A549 (cell line): ENCODE results near the gene NT5C2. TPM values are rescaled to one million over a fixed set of nuclear protein-coding genes. Genes with fewer than 3 reads are reported as not detected.

ENCODE experiments used
- ATAC-seq, 2 experiments: fragments of 200-7000 bp in 1 of 2; fragments of >200 bp in 1 of 2; cut with Nextera tagmentation in 1 of 2; cut with Tn5 transposase in 1 of 2; 3 replicates each; pipeline versions ENCODE4 v1.8.0 to v1.9.1; 2018 to 2020; ENCODE audit warnings: mild to moderate bottlenecking in 1 of 2, moderate library complexity in 1 of 2
- CTCF ChIA-PET: fragments of 300-600 bp; sonication (Branson Sonifier 250); formaldehyde crosslinking; extraction: SDS; loops from one replicate; lab custom pipeline; 2021; ENCODE audit warnings: antibody characterized with exemption, inconsistent platforms; lab: Yijun Ruan, JAX
- POLR2A ChIA-PET: fragments of 350-600 bp; formaldehyde crosslinking; extraction: SDS; loops from one replicate; lab custom pipeline; 2021; ENCODE audit warnings: antibody characterized with exemption, inconsistent platforms; lab: Yijun Ruan, JAX
- DNase-seq, 2 experiments: peaks; one replicate each; pipeline versions ENCODE4 v3.0.0 to v3.0.0-alpha.2; 2011 to 2016; ENCODE audit warnings: low read depth in 1 of 2, low spot score in 1 of 2
- FAIRE-seq: peaks from 2 replicates; lab custom pipeline; 2011; peaks lifted over from hg19 to GRCh38; lab: Jason Lieb, UNC
- H3K27ac ChIP-seq, 2 experiments: fragments of >200 bp; sonication (Bioruptor Twin); formaldehyde crosslinking; 3 replicates each; pipeline ENCODE4 v1.5.1; 2016 to 2017
- H3K4me1 ChIP-seq: fragments of >200 bp; sonication (Bioruptor Twin); formaldehyde crosslinking; 3 replicates; pipeline ENCODE4 v1.6.1; 2016
- H3K4me2 ChIP-seq: fragments of >200 bp; sonication (Bioruptor Twin); formaldehyde crosslinking; 3 replicates; pipeline ENCODE4 v1.6.1; 2016
- H3K4me3 ChIP-seq: fragments of >200 bp; sonication (Bioruptor Twin); formaldehyde crosslinking; 3 replicates; pipeline ENCODE4 v1.5.1; 2016
- H3K9me3 ChIP-seq: fragments of >200 bp; sonication (Bioruptor Twin); formaldehyde crosslinking; 3 replicates; pipeline ENCODE4 v1.6.1; 2016
- BHLHE40 ChIP-seq: IDR thresholded peaks from 2 replicates; pipeline ENCODE4 v1.6.1; 2012; ENCODE audit warnings: low read depth, low read length, inconsistent platforms
- CHD4 ChIP-seq: fragments of 200-600 bp; sonication (generic); IDR thresholded peaks from 2 replicates; pipeline ENCODE4 v1.6.1; 2016; ENCODE audit warnings: antibody characterized with exemption, mild to moderate bottlenecking, borderline replicate concordance
- E2F6 ChIP-seq: IDR thresholded peaks from 2 replicates; pipeline ENCODE4 v1.6.1; 2012; ENCODE audit warnings: low read depth, borderline replicate concordance
- EHMT2 ChIP-seq: fragments of 200-600 bp; sonication (generic); IDR thresholded peaks from 2 replicates; pipeline ENCODE4 v1.6.1; 2016; ENCODE audit warnings: antibody characterized with exemption, low read depth, mild to moderate bottlenecking, moderate library complexity
- ELK1 ChIP-seq: fragments of 150-350 bp; IDR thresholded peaks from 2 replicates; pipeline ENCODE4 v1.6.1; 2014; ENCODE audit warnings: low read depth, mild to moderate bottlenecking, low read length
- EP300 ChIP-seq, 2 experiments: fragments of >200 bp; sonication (Bioruptor Twin); formaldehyde crosslinking; IDR thresholded peaks; 2 replicates in 1 of 2; 3 replicates in 1 of 2; pipeline ENCODE4 v1.6.1; 2016 to 2017
- ESRRA ChIP-seq: fragments of 150-350 bp; IDR thresholded peaks from 2 replicates; pipeline ENCODE4 v1.6.1; 2014; ENCODE audit warnings: mild to moderate bottlenecking, low read length, borderline replicate concordance
- FOSB ChIP-seq: fragments of 250-450 bp; sonication (Bioruptor Pico); IDR thresholded peaks from 2 replicates; pipeline ENCODE4 v1.5.0; 2020; ENCODE audit warnings: mild to moderate bottlenecking, moderate library complexity
- FOXS1 ChIP-seq: fragments of 250-450 bp; sonication (Bioruptor Pico); IDR thresholded peaks from 2 replicates; pipeline ENCODE4 v1.5.0; 2020; ENCODE audit warnings: mild to moderate bottlenecking, moderate library complexity
- HOXB5 ChIP-seq: fragments of 250-450 bp; sonication (Bioruptor Pico); IDR thresholded peaks from 2 replicates; pipeline ENCODE4 v1.5.0; 2020; ENCODE audit warnings: mild to moderate bottlenecking, moderate library complexity
- JUN ChIP-seq, 2 experiments: fragments of >200 bp; sonication (Bioruptor Twin); formaldehyde crosslinking; IDR thresholded peaks; 2 replicates in 1 of 2; 3 replicates in 1 of 2; pipeline ENCODE4 v1.6.1; 2016 to 2017
- JUNB ChIP-seq: fragments of >200 bp; sonication (Bioruptor Twin); formaldehyde crosslinking; IDR thresholded peaks from 2 replicates; pipeline ENCODE4 v1.6.1; 2016
- KDM1A ChIP-seq: fragments of 200-600 bp; sonication (generic); IDR thresholded peaks from 2 replicates; pipeline ENCODE4 v1.6.1; 2016; ENCODE audit warnings: low read depth, mild to moderate bottlenecking
- KDM5A ChIP-seq: fragments of 200-600 bp; sonication (generic); IDR thresholded peaks from 2 replicates; pipeline ENCODE4 v1.6.1; 2016; ENCODE audit warnings: antibody characterized with exemption, mild to moderate bottlenecking
- MAZ ChIP-seq: fragments of 150-350 bp; IDR thresholded peaks from 2 replicates; pipeline ENCODE4 v1.6.1; 2014; ENCODE audit warnings: antibody characterized with exemption, low read depth, low read length, borderline replicate concordance
- MYC ChIP-seq: IDR thresholded peaks from 2 replicates; pipeline ENCODE4 v1.6.1; 2012; ENCODE audit warnings: mild to moderate bottlenecking, inconsistent platforms, low read length, improper control_type of control experiment, borderline replicate concordance
- POLR2A ChIP-seq: IDR thresholded peaks from 2 replicates; pipeline ENCODE4 v1.6.1; 2012; ENCODE audit warnings: mild to moderate bottlenecking, low read length
- REST ChIP-seq: fragments of 200-600 bp; sonication (generic); IDR thresholded peaks from 2 replicates; pipeline ENCODE4 v1.6.1; 2016; ENCODE audit warnings: antibody characterized with exemption, mild to moderate bottlenecking, moderate library complexity
- RFX5 ChIP-seq: fragments of 450-650 bp; IDR thresholded peaks from 2 replicates; pipeline ENCODE4 v1.7.1; 2014; ENCODE audit warnings: antibody characterized with exemption, mild to moderate bottlenecking, moderate library complexity
- TP53 ChIP-seq: fragments of 250-450 bp; sonication (Bioruptor Pico); IDR thresholded peaks from 2 replicates; pipeline ENCODE4 v1.5.0; 2021; ENCODE audit warnings: mild to moderate bottlenecking, moderate library complexity
- ZNF302 ChIP-seq: fragments of 250-450 bp; sonication (Bioruptor Pico); IDR thresholded peaks from 2 replicates; pipeline ENCODE4 v1.9.0; 2021; ENCODE audit warnings: inconsistent platforms, mild to moderate bottlenecking, moderate library complexity
- WGBS: methylation state at CpG from one replicate; pipeline ENCODE4 v1.1.6; 2017; ENCODE audit errors: missing lambda C conversion rate; 5-methylcytosine and 5-hydroxymethylcytosine counted together
- polyA plus RNA-seq, 4 experiments: library from polyadenylated mRNA; depleted of rRNA in 3 of 4; stranded (reverse); fragments of >200 nt; fragmentation: RNase III in 1 of 4; extraction: RNeasy Plus Mini Kit Qiagen cat#74134 plus additional on column Dnase treatment in 1 of 4; gene quantifications; 2 replicates in 3 of 4; 3 replicates in 1 of 4; pipeline ENCODE4 v1.2.3, GENCODE V29; 2011 to 2017
- TF ChIP-seq, protein P1 (sequence below): IDR thresholded peaks from 2 replicates; pipeline ENCODE4 v1.6.1; 2012

Gene NT5C2
- polyA plus RNA-seq, 2 of the 4 experiments (the other 2 are of a cell fraction): 86.4 to 177 TPM

GRCh38 chr10:103110407-103110806 is 82.7 kb downstream of the NT5C2 start:
- no peak for TF ChIP-seq MYC
- no peak for TF ChIP-seq ESRRA
- no peak for TF ChIP-seq JUNB
- TF ChIP-seq ZNF302 (CRISPR knock-in tag): no peak
- no peak for TF ChIP-seq HOXB5 (CRISPR knock-in tag)
- TF ChIP-seq FOXS1 (CRISPR knock-in tag): no peak
- no peak for TF ChIP-seq MAZ
- TF ChIP-seq E2F6: no peak
- TF ChIP-seq, protein P1, sequence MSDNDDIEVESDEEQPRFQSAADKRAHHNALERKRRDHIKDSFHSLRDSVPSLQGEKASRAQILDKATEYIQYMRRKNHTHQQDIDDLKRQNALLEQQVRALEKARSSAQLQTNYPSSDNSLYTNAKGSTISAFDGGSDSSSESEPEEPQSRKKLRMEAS: no peak
- no peak for TF ChIP-seq CHD4
- H3K4me3 ChIP-seq: no peak overlapping the region
- POLR2A ChIA-PET: no interaction called here

GRCh38 chr10:103109821-103110220 is 83.3 kb downstream of the NT5C2 start:
- 94% methylated on average over 2 of the region's 2 CpGs for WGBS
- POLR2A ChIA-PET: interaction anchor here (0.5 kb wide), 1 partner anchor 159 kb away, joined by 3 read pairs; no protein-coding TSS in a partner anchor
- DNase-seq: no peak
- CTCF ChIA-PET: interaction anchor here (0.6 to 2.4 kb wide), 5 partner anchors 9 to 230 kb away, joined by 3 to 11 read pairs (median 5); partner anchors contain the start of gene CNNM2
- Histone ChIP-seq H3K4me1 (peaks cover 41% of the 10 kb centered on the region), H3K4me2 (no peak overlapping the region), H3K9me3 (no peaks in the 10 kb centered on the region), H3K4me3 (no peak overlapping the region), H3K27ac (no peak overlapping the region)
- no peak for FAIRE-seq
- ATAC-seq: no peak
- no peak for TF ChIP-seq FOSB
- no peak for TF ChIP-seq TP53 (CRISPR knock-in tag)
- no peak for TF ChIP-seq EHMT2
- no peak for TF ChIP-seq POLR2A
- TF ChIP-seq KDM5A: no peak
- TF ChIP-seq ELK1: no peak
- no peak for TF ChIP-seq EP300 (IDR thresholded peaks at IDR 0.05)
- no peak for TF ChIP-seq RFX5
- no peak for TF ChIP-seq KDM1A
- TF ChIP-seq JUN (IDR thresholded peaks at IDR 0.05): no peak
- TF ChIP-seq BHLHE40: no peak
- no peak for TF ChIP-seq REST

More at GRCh38 chr10:103110407-103110806, 82.7 kb downstream of the NT5C2 start:
- Histone ChIP-seq H3K4me2 (no peak overlapping the region), H3K9me3 (no peaks in the 10 kb centered on the region), H3K4me1 (peaks cover 35% of the 10 kb centered on the region), H3K27ac (no peak overlapping the region; a peak in 1 of 6 replicates)
- DNase-seq: no peak
- ATAC-seq: no peak
- no peak for FAIRE-seq
- CTCF ChIA-PET: interaction anchor here (0.6 to 2.4 kb wide), 4 partner anchors 10 to 229 kb away, joined by 3 to 11 read pairs (median 6); partner anchors contain the start of gene CNNM2
